ENCODE results near the gene USP35.

DNA sequence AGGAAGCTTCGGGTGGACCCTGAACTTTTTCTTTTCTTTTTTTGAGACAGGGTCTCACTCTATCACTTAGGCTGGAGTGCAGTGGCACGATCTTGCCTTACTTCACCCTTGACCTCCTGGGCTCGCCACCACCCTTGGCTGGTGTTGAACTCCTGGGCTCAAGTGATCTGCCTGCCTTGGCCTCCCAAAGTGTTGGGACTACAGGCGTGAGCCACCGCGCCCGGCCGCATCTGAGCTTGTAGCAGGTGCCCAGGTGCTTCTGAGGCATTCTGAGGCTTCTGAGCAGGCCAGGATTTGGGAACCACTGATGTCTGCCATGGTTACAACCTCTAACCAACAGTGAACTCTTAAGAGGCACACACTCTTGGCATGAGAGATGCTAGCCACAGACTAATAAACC, 5.1 kb downstream of the USP35 start:
- no peak for TF ChIP-seq POLR2AphosphoS5 (IDR thresholded peaks at IDR 0.05)
- TF ChIP-seq, protein P1, sequence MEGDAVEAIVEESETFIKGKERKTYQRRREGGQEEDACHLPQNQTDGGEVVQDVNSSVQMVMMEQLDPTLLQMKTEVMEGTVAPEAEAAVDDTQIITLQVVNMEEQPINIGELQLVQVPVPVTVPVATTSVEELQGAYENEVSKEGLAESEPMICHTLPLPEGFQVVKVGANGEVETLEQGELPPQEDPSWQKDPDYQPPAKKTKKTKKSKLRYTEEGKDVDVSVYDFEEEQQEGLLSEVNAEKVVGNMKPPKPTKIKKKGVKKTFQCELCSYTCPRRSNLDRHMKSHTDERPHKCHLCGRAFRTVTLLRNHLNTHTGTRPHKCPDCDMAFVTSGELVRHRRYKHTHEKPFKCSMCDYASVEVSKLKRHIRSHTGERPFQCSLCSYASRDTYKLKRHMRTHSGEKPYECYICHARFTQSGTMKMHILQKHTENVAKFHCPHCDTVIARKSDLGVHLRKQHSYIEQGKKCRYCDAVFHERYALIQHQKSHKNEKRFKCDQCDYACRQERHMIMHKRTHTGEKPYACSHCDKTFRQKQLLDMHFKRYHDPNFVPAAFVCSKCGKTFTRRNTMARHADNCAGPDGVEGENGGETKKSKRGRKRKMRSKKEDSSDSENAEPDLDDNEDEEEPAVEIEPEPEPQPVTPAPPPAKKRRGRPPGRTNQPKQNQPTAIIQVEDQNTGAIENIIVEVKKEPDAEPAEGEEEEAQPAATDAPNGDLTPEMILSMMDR (IDR thresholded peaks at IDR 0.05): no peak

All from breast epithelium (tissue), 3 donors.